IMR-90 (cell line): ENCODE measurements around the gene ZNF277. TPM values are rescaled to one million over a fixed set of nuclear protein-coding genes. Genes with fewer than 3 reads are reported as not detected.

Source experiments
- ATAC-seq: fragments of 200-7000 bp; cut with Tn5 transposase; 2 replicates; pipeline ENCODE4 v1.9.1; 2020; ENCODE audit warnings: low read depth, mild to moderate bottlenecking, moderate library complexity
- BruUV-seq: library from RNA; stranded (reverse); fragments of 400-500 nt; replicated peaks from 2 replicates; lab custom pipeline; 2021; lab: Mats Ljungman, UMichigan
- CTCF ChIA-PET: fragments of 300-600 bp; formaldehyde crosslinking; extraction: SDS; loops from one replicate; lab custom pipeline; 2021; ENCODE audit warnings: antibody characterized with exemption; lab: Yijun Ruan, JAX
- POLR2A ChIA-PET: fragments of 300-600 bp; sonication (Branson Sonifier 250); formaldehyde crosslinking; loops from one replicate; lab custom pipeline; 2022; ENCODE audit warnings: antibody characterized with exemption; ENCODE audit not compliant: unreplicated experiment; lab: Charles Lee
- DNase-seq: peaks from one replicate; pipeline ENCODE4 v3.0.0; 2013
- H2AFZ ChIP-seq: replicated peaks from 2 replicates; pipeline ENCODE3; 2013; ENCODE audit warnings: low read length, mild to moderate bottlenecking; ENCODE audit not compliant: poor library complexity
- H2AK5ac ChIP-seq: 2 replicates; pipeline ENCODE4 v1.6.1; 2013; ENCODE audit warnings: low read depth, low read length, inconsistent platforms
- H2AK9ac ChIP-seq: replicated peaks from 2 replicates; pipeline ENCODE3; 2013; ENCODE audit warnings: mild to moderate bottlenecking, low read depth, low read length, moderate library complexity; ENCODE audit not compliant: poor library complexity
- H2BK120ac ChIP-seq: 2 replicates; pipeline ENCODE4 v1.6.1; 2013; ENCODE audit warnings: low read depth, low read length, inconsistent platforms
- H2BK15ac ChIP-seq: 3 replicates; pipeline ENCODE4 v1.6.1; 2013; ENCODE audit warnings: low read depth, low read length, inconsistent platforms
- H2BK20ac ChIP-seq: 2 replicates; pipeline ENCODE4 v1.6.1; 2013; ENCODE audit warnings: low read depth, mild to moderate bottlenecking, inconsistent platforms, low read length, moderate library complexity
- H2BK5ac ChIP-seq: 2 replicates; pipeline ENCODE4 v1.6.1; 2013; ENCODE audit warnings: mild to moderate bottlenecking, low read depth, low read length, inconsistent platforms; ENCODE audit not compliant: poor library complexity, severe bottlenecking
- H3K14ac ChIP-seq: replicated peaks from 2 replicates; pipeline ENCODE4 v1.6.1; 2013; ENCODE audit warnings: low read depth, low read length, inconsistent platforms
- H3K18ac ChIP-seq: 2 replicates; pipeline ENCODE4 v1.6.1; 2013; ENCODE audit warnings: low read depth, low read length, control low read depth
- H3K23ac ChIP-seq: 2 replicates; pipeline ENCODE4 v1.6.1; 2013; ENCODE audit warnings: low read depth, low read length, inconsistent platforms
- H3K27ac ChIP-seq: 2 replicates; pipeline ENCODE4 v1.5.1; 2013; ENCODE audit warnings: mild to moderate bottlenecking, control low read depth, low read length; ENCODE audit not compliant: insufficient read depth
- H3K27me3 ChIP-seq: 2 replicates; pipeline ENCODE4 v1.6.1; 2013; ENCODE audit warnings: low read length; ENCODE audit not compliant: control insufficient read depth, insufficient read depth
- H3K36me3 ChIP-seq: 2 replicates; pipeline ENCODE4 v1.6.1; 2013; ENCODE audit warnings: low read length, mixed read lengths; ENCODE audit not compliant: control insufficient read depth, insufficient read depth
- H3K4ac ChIP-seq: 2 replicates; pipeline ENCODE4 v1.6.1; 2013; ENCODE audit warnings: low read depth, low read length, inconsistent platforms
- H3K4me1 ChIP-seq: 2 replicates; pipeline ENCODE4 v1.6.1; 2013; ENCODE audit warnings: low read length, mixed read lengths; ENCODE audit not compliant: control insufficient read depth, insufficient read depth
- H3K4me2 ChIP-seq: 2 replicates; pipeline ENCODE4 v1.6.1; 2013; ENCODE audit warnings: low read depth, mild to moderate bottlenecking, control low read depth, low read length, moderate library complexity
- H3K4me3 ChIP-seq: 2 replicates; pipeline ENCODE4 v1.5.1; 2013; ENCODE audit warnings: low read depth, mild to moderate bottlenecking, control low read depth, low read length, moderate library complexity; ENCODE audit not compliant: insufficient read depth
- H3K56ac ChIP-seq: 2 replicates; pipeline ENCODE4 v1.6.1; 2013; ENCODE audit warnings: low read length, inconsistent platforms; ENCODE audit not compliant: insufficient read depth; ENCODE audit errors: extremely low read depth
- H3K79me1 ChIP-seq, 2 experiments: 2 replicates each; pipeline ENCODE4 v1.6.1; 2013; ENCODE audit warnings: low read length in 2 of 2, inconsistent platforms in 1 of 2, low read depth in 1 of 2
- H3K9ac ChIP-seq: 2 replicates; pipeline ENCODE4 v1.6.1; 2013; ENCODE audit warnings: low read depth, low read length, control low read depth
- H3K9me1 ChIP-seq: 2 replicates; pipeline ENCODE4 v1.6.1; 2013; ENCODE audit warnings: low read length, inconsistent platforms; ENCODE audit not compliant: insufficient read depth
- H3K9me3 ChIP-seq: 2 replicates; pipeline ENCODE4 v1.6.1; 2013; ENCODE audit warnings: low read length; ENCODE audit not compliant: control insufficient read depth, insufficient read depth
- H4K20me1 ChIP-seq: 2 replicates; pipeline ENCODE4 v1.6.1; 2013; ENCODE audit warnings: low read length, inconsistent platforms; ENCODE audit not compliant: insufficient read depth
- H4K5ac ChIP-seq: 2 replicates; pipeline ENCODE4 v1.6.1; 2013; ENCODE audit warnings: mild to moderate bottlenecking, low read depth, low read length, control low read depth
- H4K8ac ChIP-seq, 2 experiments: 2 replicates each; pipeline ENCODE4 v1.6.1; 2013; ENCODE audit warnings: low read depth in 2 of 2, low read length in 2 of 2, control low read depth in 1 of 2, inconsistent platforms in 1 of 2
- H4K91ac ChIP-seq: 2 replicates; pipeline ENCODE4 v1.6.1; 2013; ENCODE audit warnings: low read depth, low read length, inconsistent platforms; ENCODE audit not compliant: insufficient read depth
- BHLHE40 ChIP-seq: fragments of 150-350 bp; IDR thresholded peaks from 2 replicates; pipeline ENCODE4 v1.6.1; 2016; ENCODE audit warnings: mild to moderate bottlenecking, low read depth, low read length
- CEBPB ChIP-seq: IDR thresholded peaks from 2 replicates; pipeline ENCODE4 v1.6.1; 2012; ENCODE audit warnings: low read depth, low read length, improper control_type of control experiment
- CHD1 ChIP-seq: IDR thresholded peaks from 2 replicates; pipeline ENCODE4 v1.6.1; 2012; ENCODE audit warnings: low read depth, low read length, improper control_type of control experiment
- CTCF ChIP-seq: conservative IDR thresholded peaks from 2 replicates; pipeline ENCODE4 v1.5.1; 2012; ENCODE audit warnings: mild to moderate bottlenecking, low read depth, low read length, improper control_type of control experiment
- ELK1 ChIP-seq: fragments of 150-350 bp; IDR thresholded peaks from 2 replicates; pipeline ENCODE4 v1.6.1; 2016; ENCODE audit warnings: low read depth, mild to moderate bottlenecking, low read length, moderate library complexity, borderline replicate concordance
- FOS ChIP-seq: fragments of 150-350 bp; IDR thresholded peaks from 2 replicates; pipeline ENCODE4 v1.6.1; 2016; ENCODE audit warnings: low read depth, low read length
- MAFK ChIP-seq: IDR thresholded peaks from 2 replicates; pipeline ENCODE4 v1.6.1; 2012; ENCODE audit warnings: low read depth, low read length, improper control_type of control experiment
- MAZ ChIP-seq: IDR thresholded peaks from 2 replicates; pipeline ENCODE4 v1.6.1; 2012; ENCODE audit warnings: low read depth, mild to moderate bottlenecking, low read length, improper control_type of control experiment, moderate library complexity, borderline replicate concordance
- MXI1 ChIP-seq: IDR thresholded peaks from 2 replicates; pipeline ENCODE4 v1.6.1; 2012; ENCODE audit warnings: low read depth, mild to moderate bottlenecking, low read length, moderate library complexity, borderline replicate concordance
- NFE2L2 ChIP-seq: fragments of 150-350 bp; IDR thresholded peaks from 2 replicates; pipeline ENCODE4 v1.6.1; 2016; ENCODE audit warnings: low read depth, mild to moderate bottlenecking, low read length
- POLR2A ChIP-seq: IDR thresholded peaks from 2 replicates; pipeline ENCODE4 v1.6.1; 2012; ENCODE audit warnings: mild to moderate bottlenecking, low read depth, low read length
- RFX5 ChIP-seq: IDR thresholded peaks from 2 replicates; pipeline ENCODE4 v1.8.0; 2012; ENCODE audit warnings: low read depth, mild to moderate bottlenecking, low read length, moderate library complexity
- SMC3 ChIP-seq: fragments of 150-350 bp; IDR thresholded peaks from 2 replicates; pipeline ENCODE4 v1.6.1; 2016; ENCODE audit warnings: low read depth, mild to moderate bottlenecking, antibody characterized with exemption, low read length, moderate library complexity
- USF2 ChIP-seq: fragments of 150-350 bp; IDR thresholded peaks from 2 replicates; pipeline ENCODE4 v1.6.1; 2017; ENCODE audit warnings: mild to moderate bottlenecking, antibody characterized with exemption, low read length, low read depth
- WGBS, 2 experiments: methylation state at CpG; one replicate each; pipeline versions ENCODE4 v1.1.5 to v1.1.7; 2013; ENCODE audit warnings: missing lambda C conversion rate in 2 of 2; ENCODE audit not compliant: insufficient read length in 1 of 2; ENCODE audit errors: extremely low coverage in 2 of 2; 5-methylcytosine and 5-hydroxymethylcytosine counted together
- dilution Hi-C: fragments of 300-500 bp; cut with HindIII; formaldehyde crosslinking; loops from one replicate; pipeline ENCODE4 v1.14.3; 2018; ENCODE audit warnings: low sequenced_read_pairs; ENCODE audit not compliant: unreplicated experiment
- in situ Hi-C: fragments of 300-500 bp; cut with MboI; formaldehyde crosslinking; loops from 3 replicates; pipeline ENCODE4 v1.14.3; 2019; ENCODE audit warnings: low sequenced_read_pairs, inconsistent platforms, mixed read lengths
- intact Hi-C: fragments of 100-400 bp; cut with micrococcal nuclease; formaldehyde crosslinking; loops from 2 replicates; pipeline ENCODE4 v1.10.0; 2022
- polyA plus RNA-seq, 3 experiments: library from polyadenylated mRNA; depleted of rRNA; stranded (reverse); fragments of >200 nt; gene quantifications; 2 replicates each; pipeline ENCODE4 v1.2.3, GENCODE V29; 2012; ENCODE audit warnings: low replicate concordance in 1 of 3
- total RNA-seq: library from RNA; depleted of rRNA; stranded (reverse); fragments of >200 nt; gene quantifications from 2 replicates; pipeline ENCODE4 v1.2.3, GENCODE V29; 2012

Gene ZNF277
- total and polyA plus RNA-seq, 2 of the 4 experiments (the other 2 are of a cell fraction): 7.3 to 21.3 TPM

GRCh38 chr7:112206991-112207592 lies 597 bp downstream of the ZNF277 start:
- dilution Hi-C loops: no loop called here
- WGBS, 2 experiments: no CpG with 5 or more reads among the region's 14 CpGs
- no peak for TF ChIP-seq BHLHE40
- TF ChIP-seq ELK1: no peak
- no peak for TF ChIP-seq MAZ
- no peak for TF ChIP-seq MAFK
- TF ChIP-seq MXI1: no peak
- no peak for TF ChIP-seq CTCF
- no peak for TF ChIP-seq RFX5
- TF ChIP-seq FOS: no peak
- no peak for TF ChIP-seq USF2
- no peak for TF ChIP-seq POLR2A
- no peak for TF ChIP-seq SMC3
- no peak for TF ChIP-seq CEBPB
- no peak for TF ChIP-seq CHD1
- no peak for TF ChIP-seq NFE2L2

More at GRCh38 chr7:112206991-112207592, 597 bp downstream of the ZNF277 start:
- peak overlapping the region; percentile 70 for H3K4me3 ChIP-seq
- no peak overlapping the region for H3K18ac ChIP-seq
- no peak overlapping the region for H2BK15ac ChIP-seq
- H4K5ac ChIP-seq: no peak overlapping the region
- in situ Hi-C loops: loop anchor here (10.0 to 25.0 kb wide), 2 partner anchors 208 to 445 kb away; no protein-coding TSS in a partner anchor
- no peaks in the 10 kb centered on the region for H3K9me3 ChIP-seq
- ChIA-PET POLR2A (no interaction called here), CTCF (interaction anchor here (0.9 kb wide), 1 partner anchor 216 kb away, joined by 4 read pairs; no protein-coding TSS in a partner anchor)
- H4K91ac ChIP-seq: peak overlapping the region; percentile 26; the same call in 1 of the 2 replicates
- peak overlapping the region; percentile 66 for H3K9ac ChIP-seq
- H3K27me3 ChIP-seq: no peaks in the 10 kb centered on the region
- H3K27ac ChIP-seq: peak overlapping the region; percentile 39
- H2BK120ac ChIP-seq: no peak overlapping the region
- peak overlapping the region; percentile 95 for H2AFZ ChIP-seq
- peak overlapping the region; percentile 39; the same call in 1 of the 2 replicates for H3K56ac ChIP-seq
- H3K79me1 ChIP-seq: peaks cover 27 to 54% of the 10 kb centered on the region in 2 experiments
- H4K20me1 ChIP-seq: no peaks in the 10 kb centered on the region; the same call in 1 of the 2 replicates
- peak overlapping the region; percentile 70 for H3K4me2 ChIP-seq
- peak overlapping the region; percentile 58; the same call in 1 of the 2 replicates for H3K4ac ChIP-seq
- no peak overlapping the region for H2AK5ac ChIP-seq
- H2BK20ac ChIP-seq: no peak overlapping the region
- DNase-seq: no peak
- TSS peak; percentile 25 for BruUV-seq
- peak overlapping the region; percentile 47 for H2AK9ac ChIP-seq
- H3K9me1 ChIP-seq: no peaks in the 10 kb centered on the region
- H2BK5ac ChIP-seq: peak overlapping the region; percentile 19
- H3K23ac ChIP-seq: peak overlapping the region; percentile 77
- peak; percentile 0; the same call in 1 of the 2 replicates for ATAC-seq
- peak overlapping the region; percentile 71 for H3K14ac ChIP-seq
- H3K36me3 ChIP-seq: no peaks in the 10 kb centered on the region
- intact Hi-C loops: loop anchor here (2.0 to 10.0 kb wide), 4 partner anchors 185 to 244 kb away; partner anchors contain the start of gene IFRD1
- H4K8ac ChIP-seq: peak overlapping the region in 1 of 2 experiments; percentile 29; a peak in 2 of 4 replicates
- H3K4me1 ChIP-seq: peaks cover 5% of the 10 kb centered on the region; the same call in 1 of the 2 replicates
